GM23338 (cell line): ENCODE data around the gene ADPRH. TPM values are rescaled to one million over a fixed set of nuclear protein-coding genes. Genes with fewer than 3 reads are reported as not detected.

Experiments
- ATAC-seq: fragments of 200-7000 bp; cut with Tn5 transposase; 3 replicates; pipeline ENCODE4 v1.9.1; 2020
- DNase-seq: peaks from one replicate; pipeline ENCODE4 v3.0.0-alpha.2; 2015; ENCODE audit warnings: low spot score
- H2AFZ ChIP-seq: fragments of 200-600 bp; sonication (generic); 2 replicates; pipeline ENCODE4 v1.8.0; 2016; ENCODE audit warnings: antibody characterized with exemption, mild to moderate bottlenecking, moderate library complexity
- H3F3A ChIP-seq: fragments of 200-600 bp; sonication (generic); replicated peaks from 2 replicates; pipeline ENCODE4 v1.8.0; 2017; ENCODE audit warnings: antibody characterized with exemption, mixed run types, low read depth
- H3K27ac ChIP-seq: fragments of 200-600 bp; sonication (generic); 2 replicates; pipeline ENCODE4 v1.6.1; 2016; ENCODE audit warnings: low read depth
- H3K27me3 ChIP-seq: fragments of 200-600 bp; sonication (generic); 2 replicates; pipeline ENCODE4 v1.8.0; 2016; ENCODE audit warnings: mild to moderate bottlenecking, mixed run types, moderate library complexity; ENCODE audit not compliant: insufficient read depth
- H3K36me3 ChIP-seq: fragments of 200-600 bp; sonication (generic); 2 replicates; pipeline ENCODE4 v1.8.0; 2016; ENCODE audit warnings: mild to moderate bottlenecking; ENCODE audit not compliant: insufficient read depth
- H3K4me1 ChIP-seq: fragments of 200-600 bp; sonication (generic); 2 replicates; pipeline ENCODE4 v1.8.0; 2016; ENCODE audit warnings: mild to moderate bottlenecking, moderate library complexity; ENCODE audit not compliant: insufficient read depth
- H3K4me2 ChIP-seq: fragments of 200-600 bp; sonication (generic); 2 replicates; pipeline ENCODE4 v1.7.1; 2017; ENCODE audit warnings: mixed run types
- H3K4me3 ChIP-seq: fragments of 200-600 bp; sonication (generic); 2 replicates; pipeline ENCODE4 v1.6.1; 2016; ENCODE audit warnings: mixed run types
- H3K79me2 ChIP-seq: fragments of 200-600 bp; sonication (generic); replicated peaks from 2 replicates; pipeline ENCODE4 v1.8.0; 2017; ENCODE audit warnings: mild to moderate bottlenecking; ENCODE audit not compliant: insufficient read depth
- H3K9me2 ChIP-seq: fragments of 200-600 bp; sonication (generic); 2 replicates; pipeline ENCODE4 v1.8.0; 2017; ENCODE audit not compliant: insufficient read depth
- H4K20me1 ChIP-seq: fragments of 200-600 bp; sonication (generic); replicated peaks from 2 replicates; pipeline ENCODE4 v1.8.0; 2017; ENCODE audit warnings: mild to moderate bottlenecking; ENCODE audit not compliant: insufficient read depth
- H3K27ac Mint-ChIP-seq: 2 replicates; pipeline ENCODE4 v1.8.0; 2020; ENCODE audit warnings: inconsistent platforms, mild to moderate bottlenecking, moderate library complexity, mixed read lengths
- H3K27me3 Mint-ChIP-seq: 3 replicates; pipeline ENCODE4 v1.8.0; 2022; ENCODE audit warnings: low read depth, mild to moderate bottlenecking, moderate library complexity, mixed read lengths, inconsistent platforms; ENCODE audit not compliant: insufficient read depth, poor library complexity
- H3K36me3 Mint-ChIP-seq: 3 replicates; pipeline ENCODE4 v1.8.0; 2021; ENCODE audit warnings: low read depth, mild to moderate bottlenecking, inconsistent platforms, moderate library complexity, mixed read lengths
- H3K4me1 Mint-ChIP-seq: 3 replicates; pipeline ENCODE4 v1.8.0; 2020; ENCODE audit warnings: mild to moderate bottlenecking, inconsistent platforms, mixed read lengths
- H3K4me3 Mint-ChIP-seq: 3 replicates; pipeline ENCODE4 v1.8.0; 2021; ENCODE audit warnings: moderate library complexity, mild to moderate bottlenecking, inconsistent platforms, mixed read lengths
- H3K9me3 Mint-ChIP-seq: 3 replicates; pipeline ENCODE4 v1.8.0; 2020; ENCODE audit warnings: moderate library complexity, mild to moderate bottlenecking, inconsistent platforms, mixed read lengths
- EZH2 ChIP-seq: fragments of 200-600 bp; sonication (generic); IDR thresholded peaks from one replicate; pipeline ENCODE4 v1.8.0; 2017; ENCODE audit warnings: antibody characterized with exemption, mild to moderate bottlenecking, low read depth; ENCODE audit not compliant: unreplicated experiment
- EZH2phosphoT487 ChIP-seq: fragments of 200-600 bp; sonication (generic); IDR thresholded peaks from one replicate; pipeline ENCODE4 v1.8.1; 2018; ENCODE audit warnings: antibody characterized with exemption; ENCODE audit not compliant: unreplicated experiment
- JUNB ChIP-seq: IDR thresholded peaks from one replicate; pipeline ENCODE4 v1.6.1; 2016; ENCODE audit warnings: antibody characterized with exemption; ENCODE audit not compliant: unreplicated experiment
- POLR2AphosphoS5 ChIP-seq: IDR thresholded peaks from 2 replicates; pipeline ENCODE4 v1.6.1; 2016; ENCODE audit warnings: antibody characterized with exemption, low read depth
- STAT1 ChIP-seq: IDR thresholded peaks from one replicate; pipeline ENCODE4 v1.6.1; 2016; ENCODE audit warnings: antibody characterized with exemption; ENCODE audit not compliant: unreplicated experiment
- ZNF114 ChIP-seq: fragments of 250-450 bp; sonication (Bioruptor Pico); IDR thresholded peaks from 2 replicates; pipeline ENCODE4 v1.5.0; 2020; ENCODE audit warnings: mild to moderate bottlenecking, moderate library complexity
- ZNF462 ChIP-seq: fragments of 250-450 bp; sonication (Bioruptor Pico); IDR thresholded peaks from 2 replicates; pipeline ENCODE4 v1.5.0; 2020; ENCODE audit warnings: mild to moderate bottlenecking, moderate library complexity
- polyA plus RNA-seq: library from polyadenylated mRNA; unstranded; fragments of >200 nt; fragmentation: Nextera tagmentation; extraction: Ambion mirVana; gene quantifications from 2 replicates; pipeline ENCODE4 v1.2.1, GENCODE V29; 2016
- total RNA-seq: library from RNA; depleted of rRNA; stranded (reverse); fragments of >200 nt; shearing (Covaris generic); gene quantifications from 2 replicates; pipeline ENCODE4 v1.2.3, GENCODE V29; 2014
- TF ChIP-seq, protein P1 (sequence below): IDR thresholded peaks from 2 replicates; pipeline ENCODE4 v1.6.1; 2016; ENCODE audit warnings: antibody characterized with exemption
- TF ChIP-seq, protein P2 (sequence below): IDR thresholded peaks from one replicate; pipeline ENCODE4 v1.6.1; 2018; ENCODE audit warnings: antibody characterized with exemption; ENCODE audit not compliant: unreplicated experiment
- TF ChIP-seq, protein P3 (sequence below), 2 experiments: fragments of 200-600 bp in 1 of 2; sonication (generic) in 1 of 2; conservative IDR thresholded peaks; 2 replicates each; pipeline versions ENCODE4 v1.5.1 to v1.6.1; 2016 to 2017; ENCODE audit warnings: antibody characterized with exemption in 2 of 2, low read depth in 2 of 2, mild to moderate bottlenecking in 2 of 2, moderate library complexity in 1 of 2

The ADPRH gene
- total and polyA plus RNA-seq, 2 experiments from 2014 or later, result 1.2 to 3.4 TPM

- TF ChIP-seq ZNF462 (no peak), POLR2AphosphoS5 (no peak), ZNF114 (CRISPR knock-in tag) (no peak)
- TF ChIP-seq, protein P1, sequence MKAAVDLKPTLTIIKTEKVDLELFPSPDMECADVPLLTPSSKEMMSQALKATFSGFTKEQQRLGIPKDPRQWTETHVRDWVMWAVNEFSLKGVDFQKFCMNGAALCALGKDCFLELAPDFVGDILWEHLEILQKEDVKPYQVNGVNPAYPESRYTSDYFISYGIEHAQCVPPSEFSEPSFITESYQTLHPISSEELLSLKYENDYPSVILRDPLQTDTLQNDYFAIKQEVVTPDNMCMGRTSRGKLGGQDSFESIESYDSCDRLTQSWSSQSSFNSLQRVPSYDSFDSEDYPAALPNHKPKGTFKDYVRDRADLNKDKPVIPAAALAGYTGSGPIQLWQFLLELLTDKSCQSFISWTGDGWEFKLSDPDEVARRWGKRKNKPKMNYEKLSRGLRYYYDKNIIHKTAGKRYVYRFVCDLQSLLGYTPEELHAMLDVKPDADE, result no peak
Observed at GRCh38 chr3:119636249-119636648, 57.0 kb downstream of the ADPRH start (continued).

DNA sequence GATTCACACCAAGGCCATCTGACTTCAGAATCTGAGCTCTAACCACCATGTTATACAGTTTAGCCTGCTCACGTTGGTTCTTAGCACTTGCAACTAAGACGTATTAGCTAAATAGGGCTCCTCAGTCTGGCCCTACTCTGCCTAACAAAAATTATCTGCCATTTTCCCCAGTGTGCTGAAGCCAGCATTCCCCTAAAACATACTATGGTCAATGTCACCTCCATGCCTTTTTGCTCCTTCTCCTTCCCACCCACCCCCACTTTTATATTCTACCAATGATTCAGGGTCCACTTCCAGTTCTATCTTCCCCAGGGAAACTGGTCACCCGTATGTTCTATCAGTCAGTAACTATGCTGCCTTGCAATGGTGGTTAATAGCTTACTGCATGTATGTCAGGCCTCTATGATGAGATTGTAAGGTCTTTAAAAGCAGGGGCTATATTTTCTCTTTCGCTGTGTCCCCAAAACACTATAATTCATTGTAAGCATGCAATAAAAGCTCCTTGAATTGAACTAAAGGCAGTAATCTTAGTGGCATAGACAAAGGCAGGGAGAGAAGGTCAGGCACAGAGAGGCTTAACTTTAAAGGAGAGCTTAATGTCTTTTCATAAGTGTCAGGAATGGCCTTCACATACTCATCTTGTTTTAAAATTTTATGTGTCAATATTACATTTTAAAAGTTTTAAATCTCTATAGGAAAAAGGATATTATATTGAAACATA, 57.8 kb downstream of the ADPRH start:
- H3K4me1 Mint-ChIP-seq, result no peaks in the 10 kb centered on the region
- H3K4me2 ChIP-seq, result no peak overlapping the region
- H3K27ac ChIP-seq, result no peak overlapping the region
- H2AFZ ChIP-seq, result no peak overlapping the region
- H3K9me3 Mint-ChIP-seq, result no peaks in the 10 kb centered on the region
- H3K4me1 ChIP-seq, result no peaks in the 10 kb centered on the region
- DNase-seq, result no peak
- no peak for ATAC-seq
- no peak overlapping the region for H3K4me3 Mint-ChIP-seq
- no peak overlapping the region for H3K27ac Mint-ChIP-seq
- H3K36me3 Mint-ChIP-seq, result no peaks in the 10 kb centered on the region
- peaks cover 2% of the 10 kb centered on the region for H3K27me3 Mint-ChIP-seq
- no peaks in the 10 kb centered on the region for H4K20me1 ChIP-seq
- no peaks in the 10 kb centered on the region for H3K79me2 ChIP-seq
- no peaks in the 10 kb centered on the region for H3K36me3 ChIP-seq
- no peaks in the 10 kb centered on the region for H3F3A ChIP-seq
- no peaks in the 10 kb centered on the region for H3K27me3 ChIP-seq
- H3K4me3 ChIP-seq, result no peak overlapping the region
- no peaks in the 10 kb centered on the region; the same call in 1 of the 2 replicates for H3K9me2 ChIP-seq
- no peak for TF ChIP-seq ZNF114 (CRISPR knock-in tag)
- TF ChIP-seq, protein P2, sequence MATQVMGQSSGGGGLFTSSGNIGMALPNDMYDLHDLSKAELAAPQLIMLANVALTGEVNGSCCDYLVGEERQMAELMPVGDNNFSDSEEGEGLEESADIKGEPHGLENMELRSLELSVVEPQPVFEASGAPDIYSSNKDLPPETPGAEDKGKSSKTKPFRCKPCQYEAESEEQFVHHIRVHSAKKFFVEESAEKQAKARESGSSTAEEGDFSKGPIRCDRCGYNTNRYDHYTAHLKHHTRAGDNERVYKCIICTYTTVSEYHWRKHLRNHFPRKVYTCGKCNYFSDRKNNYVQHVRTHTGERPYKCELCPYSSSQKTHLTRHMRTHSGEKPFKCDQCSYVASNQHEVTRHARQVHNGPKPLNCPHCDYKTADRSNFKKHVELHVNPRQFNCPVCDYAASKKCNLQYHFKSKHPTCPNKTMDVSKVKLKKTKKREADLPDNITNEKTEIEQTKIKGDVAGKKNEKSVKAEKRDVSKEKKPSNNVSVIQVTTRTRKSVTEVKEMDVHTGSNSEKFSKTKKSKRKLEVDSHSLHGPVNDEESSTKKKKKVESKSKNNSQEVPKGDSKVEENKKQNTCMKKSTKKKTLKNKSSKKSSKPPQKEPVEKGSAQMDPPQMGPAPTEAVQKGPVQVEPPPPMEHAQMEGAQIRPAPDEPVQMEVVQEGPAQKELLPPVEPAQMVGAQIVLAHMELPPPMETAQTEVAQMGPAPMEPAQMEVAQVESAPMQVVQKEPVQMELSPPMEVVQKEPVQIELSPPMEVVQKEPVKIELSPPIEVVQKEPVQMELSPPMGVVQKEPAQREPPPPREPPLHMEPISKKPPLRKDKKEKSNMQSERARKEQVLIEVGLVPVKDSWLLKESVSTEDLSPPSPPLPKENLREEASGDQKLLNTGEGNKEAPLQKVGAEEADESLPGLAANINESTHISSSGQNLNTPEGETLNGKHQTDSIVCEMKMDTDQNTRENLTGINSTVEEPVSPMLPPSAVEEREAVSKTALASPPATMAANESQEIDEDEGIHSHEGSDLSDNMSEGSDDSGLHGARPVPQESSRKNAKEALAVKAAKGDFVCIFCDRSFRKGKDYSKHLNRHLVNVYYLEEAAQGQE, result no peak
- no peak for TF ChIP-seq POLR2AphosphoS5
- TF ChIP-seq, protein P3, sequence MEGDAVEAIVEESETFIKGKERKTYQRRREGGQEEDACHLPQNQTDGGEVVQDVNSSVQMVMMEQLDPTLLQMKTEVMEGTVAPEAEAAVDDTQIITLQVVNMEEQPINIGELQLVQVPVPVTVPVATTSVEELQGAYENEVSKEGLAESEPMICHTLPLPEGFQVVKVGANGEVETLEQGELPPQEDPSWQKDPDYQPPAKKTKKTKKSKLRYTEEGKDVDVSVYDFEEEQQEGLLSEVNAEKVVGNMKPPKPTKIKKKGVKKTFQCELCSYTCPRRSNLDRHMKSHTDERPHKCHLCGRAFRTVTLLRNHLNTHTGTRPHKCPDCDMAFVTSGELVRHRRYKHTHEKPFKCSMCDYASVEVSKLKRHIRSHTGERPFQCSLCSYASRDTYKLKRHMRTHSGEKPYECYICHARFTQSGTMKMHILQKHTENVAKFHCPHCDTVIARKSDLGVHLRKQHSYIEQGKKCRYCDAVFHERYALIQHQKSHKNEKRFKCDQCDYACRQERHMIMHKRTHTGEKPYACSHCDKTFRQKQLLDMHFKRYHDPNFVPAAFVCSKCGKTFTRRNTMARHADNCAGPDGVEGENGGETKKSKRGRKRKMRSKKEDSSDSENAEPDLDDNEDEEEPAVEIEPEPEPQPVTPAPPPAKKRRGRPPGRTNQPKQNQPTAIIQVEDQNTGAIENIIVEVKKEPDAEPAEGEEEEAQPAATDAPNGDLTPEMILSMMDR (conservative IDR thresholded peaks at IDR 0.05; ENCODE audit: low read depth in 2 of 2), result no peak
- no peak for TF ChIP-seq EZH2phosphoT487
- no peak for TF ChIP-seq EZH2
- TF ChIP-seq STAT1, result no peak
- TF ChIP-seq, protein P1, result no peak
- TF ChIP-seq JUNB, result no peak
